Suppressor macrophage (primary cell): ENCODE measurements around the gene PPP4R1.

Source experiments
- DNase-seq, 4 experiments: peaks; one replicate each; pipeline ENCODE4 v3.0.0-alpha.2; 2020 to 2022

PPP4R1 gene

DNA sequence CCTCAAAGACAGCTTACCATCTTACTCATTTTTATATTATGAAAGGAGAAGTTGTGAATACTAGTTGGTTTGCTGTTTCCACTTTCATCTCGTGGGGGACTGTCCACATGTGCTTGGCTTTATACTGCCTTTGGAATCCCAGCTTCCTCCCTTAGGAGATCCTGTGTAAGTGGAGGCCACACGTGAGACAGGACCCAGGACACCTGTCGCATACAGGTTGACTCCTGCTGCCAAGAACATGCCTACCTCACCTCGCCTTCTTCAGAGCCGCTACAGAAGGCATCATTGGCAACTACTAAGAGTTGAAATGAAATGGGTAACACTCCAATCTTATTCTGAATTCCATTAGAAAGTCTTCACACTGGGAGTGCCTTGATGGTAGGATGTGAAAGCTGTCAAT lies 69.3 kb downstream of the PPP4R1 start:
- DNase-seq: no peak

- no peak for DNase-seq
Observed at GRCh38 chr18:9542924-9543323, 71.4 kb downstream of the PPP4R1 start.

GRCh38 chr18:9539938-9540337 lies 74.4 kb downstream of the PPP4R1 start:
- DNase-seq: no peak

DNA sequence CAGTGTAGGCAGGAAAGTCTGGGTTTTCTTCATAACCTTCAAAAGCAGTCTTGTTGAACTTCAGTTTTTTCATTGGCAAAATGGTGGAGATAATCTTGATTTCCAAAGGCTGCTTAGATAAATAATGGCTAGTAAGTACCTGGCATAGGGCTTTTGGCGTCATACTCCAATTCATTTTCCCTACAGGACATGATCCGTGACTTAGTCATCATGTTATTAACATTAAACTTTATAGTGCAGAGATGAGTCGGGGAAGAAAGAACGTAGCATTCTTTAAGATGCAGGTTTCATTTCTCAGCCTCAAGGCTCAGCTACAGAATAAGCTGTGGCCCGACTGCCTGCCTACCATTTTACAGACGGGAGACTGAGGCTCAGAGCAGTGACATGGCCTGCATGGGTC lies 75.1 kb downstream of the PPP4R1 start:
- no peak for DNase-seq

- no peak for DNase-seq
Observed at GRCh38 chr18:9537677-9538076, 76.7 kb downstream of the PPP4R1 start.

GRCh38 chr18:9536354-9537152 lies 77.8 kb downstream of the PPP4R1 start:
- no peak for DNase-seq

DNA sequence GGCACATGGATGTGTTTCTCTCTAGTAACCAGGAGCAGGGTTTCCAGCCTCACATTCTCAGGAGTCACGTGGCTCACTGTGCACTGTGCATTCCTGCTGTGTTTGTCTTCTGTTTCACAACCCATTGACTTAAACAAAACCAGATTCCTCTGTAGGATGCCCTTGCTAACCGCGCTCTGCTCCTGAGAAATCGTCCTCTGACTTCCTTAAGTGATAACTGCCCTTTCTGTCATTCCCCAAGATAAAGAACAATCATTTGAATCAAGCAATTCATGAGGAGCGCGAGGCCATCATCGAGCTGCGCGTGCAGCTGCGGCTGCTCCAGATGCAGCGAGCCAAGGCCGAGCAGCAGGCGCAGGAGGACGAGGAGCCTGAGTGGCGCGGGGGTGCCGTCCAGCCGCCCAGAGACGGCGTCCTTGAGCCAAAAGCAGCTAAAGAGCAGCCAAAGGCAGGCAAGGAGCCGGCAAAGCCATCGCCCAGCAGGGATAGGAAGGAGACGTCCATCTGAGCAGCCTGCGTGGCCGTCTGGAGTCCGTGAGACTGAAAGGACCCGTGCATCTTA lies 78.8 kb downstream of the PPP4R1 start:
- no peak for DNase-seq

- no peak for DNase-seq
Observed at GRCh38 chr18:9534844-9535243, 79.5 kb downstream of the PPP4R1 start.

- DNase-seq: no peak
Observed at GRCh38 chr18:9531791-9532410, 82.5 kb downstream of the PPP4R1 start.

DNA sequence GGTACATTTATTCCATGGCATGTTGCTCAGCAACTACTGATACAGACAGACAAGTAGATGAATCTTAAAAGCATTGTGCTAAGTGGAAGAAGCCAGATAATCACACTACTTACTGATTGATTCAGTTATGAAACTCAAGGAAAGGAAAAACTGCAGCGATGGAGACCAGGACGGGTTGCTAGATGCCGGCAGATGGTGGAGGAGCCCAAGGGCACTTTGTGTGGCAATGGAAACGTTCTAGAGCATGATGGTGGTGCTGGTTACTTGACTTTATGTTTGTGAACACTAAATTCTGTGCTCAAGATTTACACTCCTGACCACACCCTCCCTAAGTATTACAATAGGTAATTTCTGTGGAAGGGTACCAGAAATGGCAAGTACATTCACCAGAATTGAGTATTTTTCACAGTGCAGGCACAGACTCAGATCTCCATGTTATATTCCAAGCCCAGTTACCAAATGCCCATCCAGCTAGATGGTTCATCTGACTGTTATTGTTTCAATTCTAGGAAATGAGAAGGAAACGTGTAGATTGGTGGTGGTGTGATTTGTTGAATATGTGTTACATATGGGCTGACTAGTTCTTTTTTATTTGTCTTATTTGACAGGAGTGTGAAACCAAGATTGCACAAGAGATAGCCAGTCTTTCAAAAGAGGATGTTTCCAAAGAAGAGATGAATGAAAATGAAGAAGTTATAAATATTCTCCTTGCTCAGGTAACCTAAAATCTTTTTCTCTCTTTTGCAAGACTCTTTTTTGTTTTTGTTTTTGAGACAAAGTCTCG lies 83.9 kb downstream of the PPP4R1 start:
- peak; percentile 8 to 52 (median 31) for DNase-seq

DNA sequence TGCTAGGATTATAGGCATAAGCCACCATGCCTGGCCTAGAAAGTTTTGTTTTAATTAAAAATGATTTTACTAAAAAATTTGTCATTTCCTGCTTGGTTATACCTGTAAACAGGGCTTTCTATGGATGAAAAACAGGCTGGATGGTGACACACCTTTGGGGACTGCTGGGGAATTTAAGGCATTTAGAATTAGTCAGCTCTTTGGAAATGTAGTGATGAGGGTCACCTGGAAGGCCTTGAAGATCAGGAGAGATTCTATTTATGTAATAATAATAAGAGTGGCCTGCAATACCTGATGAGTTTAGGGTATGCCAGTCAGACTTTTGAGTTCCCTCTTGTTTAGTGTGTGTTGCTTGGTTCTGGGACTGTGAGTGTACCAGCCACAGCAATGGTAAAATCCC lies 87.9 kb downstream of the PPP4R1 start:
- no peak for DNase-seq

GRCh38 chr18:9522952-9523351 lies 91.4 kb downstream of the PPP4R1 start:
- no peak for DNase-seq

DNA sequence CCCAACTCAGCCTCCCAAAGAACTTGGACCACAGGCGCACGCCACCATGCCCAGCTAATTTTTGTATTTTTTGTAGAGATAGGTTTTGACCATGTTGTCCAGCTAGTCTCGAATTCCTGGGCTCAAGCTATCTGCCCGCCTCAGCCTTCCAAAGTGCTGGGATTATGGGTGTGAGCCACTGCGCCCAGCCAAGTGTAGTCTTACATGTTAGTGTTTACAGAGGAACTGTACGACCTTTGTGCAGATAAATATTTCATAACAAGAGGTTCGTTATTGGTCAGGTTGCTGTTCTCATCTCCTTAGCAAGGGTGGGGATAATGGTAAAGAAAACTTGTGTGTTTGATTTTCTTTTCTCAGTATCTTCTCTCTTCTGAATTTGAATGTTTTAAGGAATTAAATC lies 92.6 kb downstream of the PPP4R1 start:
- DNase-seq: no peak

- DNase-seq: no peak
Observed at GRCh38 chr18:9520666-9521065, 93.7 kb downstream of the PPP4R1 start.

GRCh38 chr18:9519399-9519798 lies 95.0 kb downstream of the PPP4R1 start:
- DNase-seq: no peak

DNA sequence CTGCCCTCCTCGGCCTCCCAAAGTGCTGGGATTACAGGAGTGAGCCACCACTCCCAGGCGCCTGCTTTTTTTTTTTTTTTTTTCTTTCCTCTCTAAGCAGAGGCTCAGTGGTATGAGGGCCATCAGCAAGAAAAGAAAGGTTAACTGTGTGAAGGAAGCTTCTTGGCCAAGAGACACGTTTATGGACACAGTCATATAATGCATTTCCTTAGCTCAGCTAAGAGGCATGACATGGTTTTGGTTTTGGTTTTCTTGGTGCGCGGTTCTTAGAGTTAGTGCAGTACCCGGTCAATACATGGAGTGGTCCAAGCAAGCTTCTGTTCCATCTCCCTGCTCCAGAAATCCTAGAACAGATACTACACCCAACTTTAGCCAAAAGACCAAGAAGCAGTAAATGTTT lies 96.5 kb downstream of the PPP4R1 start:
- DNase-seq: no peak

DNA sequence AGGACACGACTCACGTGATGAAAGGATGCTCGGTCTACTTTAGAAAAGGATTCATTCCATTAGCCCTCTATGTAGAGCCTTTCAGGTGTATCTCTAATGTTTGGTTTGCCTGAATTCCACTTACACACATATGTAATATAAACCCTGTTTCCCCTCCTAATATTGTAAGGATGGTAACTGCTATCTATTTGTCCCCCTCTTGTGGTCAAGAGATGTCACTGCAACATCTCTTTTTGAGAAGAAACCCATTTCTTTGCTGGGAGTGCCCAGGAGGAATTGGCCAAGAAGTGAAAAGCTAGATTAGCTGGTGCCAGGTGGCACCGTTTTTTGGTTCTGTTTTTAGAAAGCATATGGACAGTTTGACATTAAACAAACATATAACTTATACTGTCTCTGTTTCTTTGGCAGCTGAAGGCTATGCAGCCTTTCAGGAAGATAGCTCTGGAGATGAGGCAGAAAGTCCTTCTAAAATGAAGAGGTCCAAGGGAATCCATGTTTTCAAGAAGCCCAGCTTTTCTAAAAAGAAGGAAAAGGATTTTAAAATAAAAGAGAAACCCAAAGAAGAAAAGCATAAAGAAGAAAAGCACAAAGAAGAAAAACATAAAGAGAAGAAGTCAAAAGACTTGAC lies 97.8 kb downstream of the PPP4R1 start:
- DNase-seq: peak; percentile 40 to 77 (median 54)

DNA sequence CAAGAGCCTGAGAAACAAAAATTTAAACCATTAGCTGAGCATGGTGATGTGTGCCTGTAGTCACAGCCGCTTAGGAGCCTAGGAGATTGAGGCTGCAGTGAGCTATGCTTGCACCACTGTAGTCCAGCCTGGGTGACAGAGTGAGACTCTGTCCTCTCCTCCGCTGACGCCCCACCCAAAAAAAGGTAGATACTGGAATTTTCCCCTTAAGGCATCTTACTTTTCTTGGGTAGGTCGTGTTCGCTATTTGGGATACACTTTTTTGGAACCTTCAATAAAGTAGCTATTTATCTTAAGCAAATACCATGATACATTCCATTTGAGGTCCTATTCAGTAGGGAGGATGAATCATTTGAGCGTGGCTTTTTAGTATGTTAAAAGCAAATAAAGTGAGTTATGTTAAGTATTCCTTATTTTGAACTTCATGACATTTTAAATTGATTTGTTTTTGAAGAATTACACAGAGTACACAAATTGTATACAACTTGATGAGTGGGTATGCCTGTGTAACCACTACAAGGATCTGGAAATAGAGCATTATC lies 100.3 kb downstream of the PPP4R1 start:
- DNase-seq: no peak

GRCh38 chr18:9508446-9509025 lies 105.8 kb downstream of the PPP4R1 start:
- no peak for DNase-seq

DNA sequence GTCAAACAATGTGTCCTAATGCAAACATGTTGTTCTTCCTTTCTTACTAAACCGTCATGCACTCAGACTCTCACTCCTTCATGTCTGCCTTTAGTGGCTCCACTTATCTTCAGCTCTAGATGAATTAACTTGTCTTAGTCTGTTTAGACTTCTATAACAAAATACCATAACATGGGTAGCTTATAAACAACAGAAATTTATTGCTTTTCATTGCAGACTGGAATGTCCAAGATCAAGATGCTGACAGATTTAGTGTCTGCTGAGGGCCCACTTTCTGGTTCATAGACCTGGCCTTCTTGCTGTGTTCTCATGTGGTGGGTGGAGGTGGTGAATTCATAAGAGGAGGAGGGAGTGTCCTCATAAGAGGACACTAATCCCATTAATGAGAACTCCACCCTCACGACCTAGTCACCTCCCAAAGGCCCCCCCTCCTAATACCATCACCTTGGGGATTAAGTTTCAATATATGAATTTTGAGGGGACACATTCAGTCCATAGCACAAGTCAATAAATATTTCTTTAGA lies 106.7 kb downstream of the PPP4R1 start:
- no peak for DNase-seq

DNA sequence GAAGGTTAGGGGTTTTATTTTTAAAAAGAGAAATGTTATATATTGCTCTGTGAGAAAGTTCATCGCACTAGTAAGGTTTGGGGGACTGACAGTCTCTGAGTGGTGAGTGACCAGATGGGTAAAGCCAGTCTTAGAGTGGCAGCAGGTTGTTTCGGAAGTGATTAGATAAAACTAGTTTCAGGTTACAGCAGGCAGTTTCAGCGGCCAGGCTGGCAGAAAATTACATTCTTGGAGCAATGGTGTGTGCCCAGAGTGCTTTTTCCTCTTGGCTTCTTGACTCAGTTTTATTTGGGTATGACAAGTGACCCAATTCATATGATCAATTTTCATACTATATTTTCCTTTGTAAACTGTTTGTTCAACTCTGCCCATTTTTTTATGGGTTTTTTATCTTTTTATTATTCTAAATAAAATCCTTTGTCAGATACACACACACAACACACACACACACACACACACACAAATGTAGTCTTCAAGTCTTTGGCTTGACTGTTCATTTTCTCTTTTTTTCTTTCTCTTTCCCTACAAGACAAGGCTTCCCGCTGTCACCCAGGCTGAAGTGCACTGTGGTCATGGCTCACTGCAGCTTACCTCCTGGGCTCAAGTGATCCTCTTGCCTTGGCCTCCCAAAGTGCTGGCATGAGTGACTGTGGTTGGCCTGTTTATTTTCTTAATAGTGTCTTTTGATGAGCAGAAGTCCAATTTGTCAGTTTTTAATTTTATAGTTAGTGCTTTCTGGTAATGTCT lies 108.1 kb downstream of the PPP4R1 start:
- no peak for DNase-seq
